ENCODE results near the gene CLEC3B.

- TF ChIP-seq POLR2A (IDR thresholded peaks at IDR 0.05) (no peak), EP300 (IDR thresholded peaks at IDR 0.05) (no peak)
Measured at GRCh38 chr3:45051685-45052084, 25.6 kb downstream of the CLEC3B start.
